KOPT-K1 (cell line): ENCODE data around the gene JAKMIP2.
"Not testable (repeated sequence)": the region's sequence is repeated elsewhere in the genome, so short reads cannot be mapped to it uniquely, and the experiment has no call there.

Experiments
- H3K27ac ChIP-seq: fragments of 200-600 bp; sonication (generic); 2 replicates; pipeline ENCODE4 v1.5.1; 2016; ENCODE audit warnings: antibody characterized with exemption, mild to moderate bottlenecking, low read depth, low read length; ENCODE audit not compliant: poor library complexity, severe bottlenecking
- H3K36me3 ChIP-seq: fragments of 200-600 bp; sonication (generic); 2 replicates; pipeline ENCODE4 v1.5.1; 2017; ENCODE audit warnings: antibody characterized with exemption, mild to moderate bottlenecking, low read length, moderate library complexity; ENCODE audit not compliant: insufficient read depth
- H3K9me3 ChIP-seq: fragments of 200-600 bp; sonication (generic); 2 replicates; pipeline ENCODE4 v1.5.1; 2017; ENCODE audit warnings: antibody characterized with exemption, low read length, mild to moderate bottlenecking; ENCODE audit not compliant: insufficient read depth, poor library complexity, severe bottlenecking

The JAKMIP2 gene

GRCh38 chr5:147568710-147569406 lies 213.7 kb downstream of the JAKMIP2 start:
- Histone ChIP-seq H3K27ac (no peak overlapping the region), H3K9me3 (no peaks in the 10 kb centered on the region), H3K36me3 (no peaks in the 10 kb centered on the region)

- H3K9me3 ChIP-seq, result no peaks in the 10 kb centered on the region
- no peak overlapping the region for H3K27ac ChIP-seq
These were observed 214.5 kb downstream of the JAKMIP2 start for GRCh38 chr5:147567917-147568598.

GRCh38 chr5:147565524-147565923 lies 217.0 kb downstream of the JAKMIP2 start:
- no peak overlapping the region for H3K27ac ChIP-seq
- H3K9me3 ChIP-seq, result no peaks in the 10 kb centered on the region
- H3K36me3 ChIP-seq, result no peaks in the 10 kb centered on the region

More at GRCh38 chr5:147567917-147568598, 214.5 kb downstream of the JAKMIP2 start:
- H3K36me3 ChIP-seq, result no peaks in the 10 kb centered on the region

GRCh38 chr5:147564124-147564486 lies 218.4 kb downstream of the JAKMIP2 start:
- Histone ChIP-seq H3K9me3 (no peaks in the 10 kb centered on the region), H3K36me3 (no peaks in the 10 kb centered on the region), H3K27ac (no peak overlapping the region)

GRCh38 chr5:147563466-147564123 lies 218.9 kb downstream of the JAKMIP2 start:
- Histone ChIP-seq H3K9me3 (no peaks in the 10 kb centered on the region), H3K27ac (no peak overlapping the region), H3K36me3 (no peaks in the 10 kb centered on the region)

GRCh38 chr5:147561435-147561834 lies 221.1 kb downstream of the JAKMIP2 start:
- H3K9me3 ChIP-seq, result no peaks in the 10 kb centered on the region
- no peaks in the 10 kb centered on the region for H3K36me3 ChIP-seq
- no peak overlapping the region for H3K27ac ChIP-seq

- Histone ChIP-seq H3K27ac (no peak overlapping the region), H3K36me3 (no peaks in the 10 kb centered on the region), H3K9me3 (no peaks in the 10 kb centered on the region)
These were observed 221.7 kb downstream of the JAKMIP2 start for GRCh38 chr5:147560718-147561331.

GRCh38 chr5:147559749-147560148 lies 222.8 kb downstream of the JAKMIP2 start:
- H3K27ac ChIP-seq, result no peak overlapping the region
- no peaks in the 10 kb centered on the region for H3K9me3 ChIP-seq
- no peaks in the 10 kb centered on the region for H3K36me3 ChIP-seq

GRCh38 chr5:147558826-147559225 lies 223.7 kb downstream of the JAKMIP2 start:
- no peaks in the 10 kb centered on the region for H3K9me3 ChIP-seq
- H3K27ac ChIP-seq, result no peak overlapping the region
- no peaks in the 10 kb centered on the region for H3K36me3 ChIP-seq

- Histone ChIP-seq H3K27ac (no peak overlapping the region), H3K9me3 (no peaks in the 10 kb centered on the region), H3K36me3 (no peaks in the 10 kb centered on the region)
These were observed 224.4 kb downstream of the JAKMIP2 start for GRCh38 chr5:147557876-147558745.

GRCh38 chr5:147555176-147555575 lies 227.4 kb downstream of the JAKMIP2 start:
- no peaks in the 10 kb centered on the region for H3K9me3 ChIP-seq
- H3K27ac ChIP-seq, result no peak overlapping the region
- no peaks in the 10 kb centered on the region for H3K36me3 ChIP-seq

- Histone ChIP-seq H3K27ac (no peak overlapping the region), H3K36me3 (no peaks in the 10 kb centered on the region), H3K9me3 (no peaks in the 10 kb centered on the region)
These were observed 228.2 kb downstream of the JAKMIP2 start for GRCh38 chr5:147554261-147554817.

- H3K36me3 ChIP-seq, H3K27ac ChIP-seq, H3K9me3 ChIP-seq: not testable (repeated sequence)
These were observed 228.7 kb downstream of the JAKMIP2 start for GRCh38 chr5:147553817-147554216.

- Histone ChIP-seq H3K36me3 (no peaks in the 10 kb centered on the region), H3K27ac (no peak overlapping the region), H3K9me3 (no peaks in the 10 kb centered on the region)
These were observed 229.6 kb downstream of the JAKMIP2 start for GRCh38 chr5:147552897-147553296.
